Sigmoid colon (tissue), 4 donors: Measurements from ENCODE around the gene PIN1.

Experiments used
- CTCF ChIP-seq, 4 experiments: fragments of 450-650 bp in 3 of 4; fragments of 200-600 bp in 1 of 4; IDR thresholded peaks; one replicate each; pipeline ENCODE4 v1.5.1; 2016 to 2019; ENCODE audit warnings: antibody characterized with exemption in 4 of 4, mild to moderate bottlenecking in 3 of 4, moderate library complexity in 2 of 4
- POLR2AphosphoS5 ChIP-seq, 4 donors: sonication (generic); formaldehyde crosslinking; IDR thresholded peaks; one replicate each; pipeline ENCODE4 v1.6.1; 2017; ENCODE audit warnings: antibody characterized with exemption in 4 of 4

GRCh38 chr19:9799162-9799561 lies 36.0 kb upstream of the PIN1 start:
- TF ChIP-seq CTCF (IDR thresholded peaks at IDR 0.05) (no peak), POLR2AphosphoS5 (IDR thresholded peaks at IDR 0.05) (no peak)
